ENCODE measurements around the gene MSH3.

The MSH3 gene

DNA sequence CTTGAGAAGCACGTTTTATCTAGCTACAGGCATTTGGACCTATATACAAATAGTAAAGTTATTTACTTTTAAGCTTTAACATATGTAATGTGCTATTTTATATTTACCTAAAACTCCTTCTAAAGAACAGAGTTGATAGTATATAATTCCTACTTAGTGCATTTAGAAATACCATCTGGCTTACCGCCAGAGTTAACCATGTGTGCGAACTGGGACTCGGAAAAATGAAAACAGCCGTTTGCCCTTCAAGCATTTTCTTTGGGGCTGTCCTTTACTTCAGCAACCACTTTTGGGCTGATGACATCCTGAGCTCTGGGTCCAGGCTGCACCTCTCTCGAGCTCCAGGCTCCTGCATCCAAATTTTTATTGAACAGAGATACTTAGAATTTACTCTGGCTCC lies 22.3 kb downstream of the MSH3 start:
- TF ChIP-seq CTCF (conservative IDR thresholded peaks at IDR 0.05; ENCODE audit: low read length) (no peak), EZH2phosphoT487 (IDR thresholded peaks at IDR 0.05; ENCODE audit: borderline replicate concordance) (no peak)
- Histone ChIP-seq H3K4me2 (ENCODE audit: low read depth, low read length, poor library complexity, severe bottlenecking) (no peak overlapping the region), H3K9ac (ENCODE audit: low read depth, low read length, poor library complexity, severe bottlenecking) (no peak overlapping the region), H3F3A (ENCODE audit: low read depth) (0 out of 2 replicates have a peak, but pooled peaks cover 3% of the 10 kb centered on the region), H3K9me3 (ENCODE audit: insufficient read depth, low read depth, low read length) (no peaks in the 10 kb centered on the region), H3K4me3 (ENCODE audit: low read length, poor library complexity, severe bottlenecking) (no peak overlapping the region), H3K4me1 (ENCODE audit: insufficient read depth, low read length, poor library complexity, severe bottlenecking) (no peaks in the 10 kb centered on the region), H4K20me1 (ENCODE audit: insufficient read depth, low read length, poor library complexity, severe bottlenecking) (peaks cover 4% of the 10 kb centered on the region), H3K79me2 (ENCODE audit: insufficient read depth, low read length) (no peaks in the 10 kb centered on the region), H2AFZ (ENCODE audit: low read length) (no peak overlapping the region), H3K27me3 (ENCODE audit: insufficient read depth, low read length, poor library complexity, severe bottlenecking) (no peaks in the 10 kb centered on the region), H3K36me3 (ENCODE audit: insufficient read depth, low read length) (peaks cover 72% of the 10 kb centered on the region), H3K9me2 (replicated peaks; ENCODE audit: low read depth, low read length) (no peaks in the 10 kb centered on the region)

DNA sequence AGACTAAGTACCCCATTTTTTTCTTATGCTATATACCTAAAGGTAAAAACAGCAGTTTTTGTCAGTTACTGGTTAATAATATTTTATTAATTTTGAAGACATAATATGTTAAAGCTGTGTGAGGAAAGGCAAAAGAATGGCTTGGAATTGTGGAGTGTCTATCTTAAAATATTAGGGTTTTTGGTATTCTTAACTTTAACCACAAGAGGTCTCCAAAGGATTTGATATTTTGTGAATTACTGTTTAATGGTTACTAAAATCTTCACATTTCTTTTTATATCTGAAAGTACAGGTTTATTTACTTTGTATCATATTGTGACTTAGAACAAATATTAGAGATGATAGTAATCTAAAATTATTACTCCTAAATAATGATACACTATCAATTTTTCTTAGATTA lies 32.3 kb downstream of the MSH3 start:
- Histone ChIP-seq H3K9ac (ENCODE audit: low read depth, low read length, poor library complexity, severe bottlenecking) (no peak overlapping the region), H3K4me2 (ENCODE audit: low read depth, low read length, poor library complexity, severe bottlenecking) (no peak overlapping the region), H3K4me1 (ENCODE audit: insufficient read depth, low read length, poor library complexity, severe bottlenecking) (no peaks in the 10 kb centered on the region), H3F3A (ENCODE audit: low read depth) (no peaks in the 10 kb centered on the region), H3K9me2 (replicated peaks; ENCODE audit: low read depth, low read length) (no peaks in the 10 kb centered on the region), H3K79me2 (ENCODE audit: insufficient read depth, low read length) (peaks cover 21% of the 10 kb centered on the region; the same call in 1 of the 2 replicates), H3K27me3 (ENCODE audit: insufficient read depth, low read length, poor library complexity, severe bottlenecking) (no peaks in the 10 kb centered on the region), H3K4me3 (ENCODE audit: low read length, poor library complexity, severe bottlenecking) (no peak overlapping the region), H3K9me3 (ENCODE audit: insufficient read depth, low read depth, low read length) (no peaks in the 10 kb centered on the region), H2AFZ (ENCODE audit: low read length) (no peak overlapping the region), H3K36me3 (ENCODE audit: insufficient read depth, low read length) (peaks cover 42% of the 10 kb centered on the region; the same call in 1 of the 2 replicates), H4K20me1 (ENCODE audit: insufficient read depth, low read length, poor library complexity, severe bottlenecking) (no peaks in the 10 kb centered on the region)
- TF ChIP-seq EZH2phosphoT487 (IDR thresholded peaks at IDR 0.05; ENCODE audit: borderline replicate concordance) (no peak), CTCF (conservative IDR thresholded peaks at IDR 0.05; ENCODE audit: low read length) (peak; percentile 62)

- Histone ChIP-seq H3K36me3 (ENCODE audit: insufficient read depth, low read length) (peaks cover 30% of the 10 kb centered on the region; the same call in 1 of the 2 replicates), H2AFZ (ENCODE audit: low read length) (no peak overlapping the region), H3K79me2 (ENCODE audit: insufficient read depth, low read length) (peaks cover 20% of the 10 kb centered on the region; the same call in 1 of the 2 replicates), H3K4me1 (ENCODE audit: insufficient read depth, low read length, poor library complexity, severe bottlenecking) (no peaks in the 10 kb centered on the region), H4K20me1 (ENCODE audit: insufficient read depth, low read length, poor library complexity, severe bottlenecking) (no peaks in the 10 kb centered on the region), H3K27me3 (ENCODE audit: insufficient read depth, low read length, poor library complexity, severe bottlenecking) (no peaks in the 10 kb centered on the region), H3K9me2 (replicated peaks; ENCODE audit: low read depth, low read length) (no peaks in the 10 kb centered on the region), H3K9ac (ENCODE audit: low read depth, low read length, poor library complexity, severe bottlenecking) (no peak overlapping the region), H3K4me3 (ENCODE audit: low read length, poor library complexity, severe bottlenecking) (no peak overlapping the region), H3K4me2 (ENCODE audit: low read depth, low read length, poor library complexity, severe bottlenecking) (no peak overlapping the region), H3K9me3 (ENCODE audit: insufficient read depth, low read depth, low read length) (no peaks in the 10 kb centered on the region), H3F3A (ENCODE audit: low read depth) (no peaks in the 10 kb centered on the region)
- no peak for TF ChIP-seq CTCF (conservative IDR thresholded peaks at IDR 0.05; ENCODE audit: low read length)
- TF ChIP-seq EZH2phosphoT487 (IDR thresholded peaks at IDR 0.05; ENCODE audit: borderline replicate concordance) = no peak
Measured at GRCh38 chr5:80688648-80689420, 34.4 kb downstream of the MSH3 start.

Data from Loucy (cell line).